CD4-positive, alpha-beta T cell (primary cell): ENCODE measurements around the gene IL11. TPM values are rescaled to one million over a fixed set of nuclear protein-coding genes. Genes with fewer than 3 reads are reported as not detected.
A peak's percentile ranks its signal among the peaks of the same experiment; 100 is the strongest.

ENCODE experiments used
- ATAC-seq: fragments of 200-7000 bp; cut with Tn5 transposase; one replicate; pipeline ENCODE4 v1.10.0; 2022; ENCODE audit warnings: mild to moderate bottlenecking; ENCODE audit not compliant: poor library complexity
- CTCF ChIA-PET: fragments of 350-600 bp; sonication (Branson Sonifier 250); formaldehyde crosslinking; loops from one replicate; lab custom pipeline; 2021; ENCODE audit warnings: antibody characterized with exemption, inconsistent platforms; lab: Charles Lee
- POLR2A ChIA-PET: fragments of 350-600 bp; sonication (Branson Sonifier 250); formaldehyde crosslinking; loops from one replicate; lab custom pipeline; 2021; ENCODE audit warnings: antibody characterized with exemption, inconsistent platforms; lab: Charles Lee
- DNase-seq, 14 experiments: peaks; one replicate each; pipeline ENCODE4 v3.0.0-alpha.2; 2013 to 2020; ENCODE audit warnings: mixed read lengths in 2 of 14
- H3K27ac ChIP-seq, 2 donors: one replicate each; pipeline versions ENCODE4 v1.5.1 to v1.7.0; 2013; ENCODE audit warnings: low read length in 2 of 2, low read depth in 1 of 2, mild to moderate bottlenecking in 1 of 2
- H3K27me3 ChIP-seq, 2 experiments: 1 replicate in 1 of 2; 2 replicates in 1 of 2; pipeline versions ENCODE4 v1.6.1 to v1.7.0; 2013; ENCODE audit warnings: low read length in 2 of 2, control low read depth in 1 of 2, mild to moderate bottlenecking in 1 of 2, moderate library complexity in 1 of 2; ENCODE audit not compliant: insufficient read depth in 2 of 2, control insufficient read depth in 1 of 2
- H3K36me3 ChIP-seq: one replicate; pipeline ENCODE4 v1.6.1; 2013; ENCODE audit warnings: low read length, control low read depth; ENCODE audit not compliant: insufficient read depth
- H3K4me1 ChIP-seq: one replicate; pipeline ENCODE4 v1.6.1; 2013; ENCODE audit warnings: low read length, control low read depth; ENCODE audit not compliant: insufficient read depth
- H3K4me3 ChIP-seq: one replicate; pipeline ENCODE4 v1.5.1; 2013; ENCODE audit warnings: mild to moderate bottlenecking, low read length, moderate library complexity
- H3K9me3 ChIP-seq, 2 experiments: 1 replicate in 1 of 2; 2 replicates in 1 of 2; pipeline versions ENCODE4 v1.6.1 to v1.7.0; 2013; ENCODE audit warnings: low read length in 2 of 2, mild to moderate bottlenecking in 2 of 2, control low read depth in 1 of 2, moderate library complexity in 1 of 2; ENCODE audit not compliant: control insufficient read depth in 1 of 2, insufficient read depth in 1 of 2
- H3K27ac Mint-ChIP-seq: one replicate; pipeline ENCODE4 v1.8.0; 2020; ENCODE audit warnings: mixed read lengths
- H3K27me3 Mint-ChIP-seq: one replicate; pipeline ENCODE4 v1.8.0; 2021; ENCODE audit warnings: mixed read lengths
- H3K36me3 Mint-ChIP-seq: one replicate; pipeline ENCODE4 v1.8.0; 2021; ENCODE audit warnings: low read depth, mixed read lengths
- H3K4me1 Mint-ChIP-seq: one replicate; pipeline ENCODE4 v1.8.0; 2021; ENCODE audit warnings: low read depth, mixed read lengths
- H3K4me3 Mint-ChIP-seq: one replicate; pipeline ENCODE4 v1.8.0; 2020; ENCODE audit warnings: mild to moderate bottlenecking, mixed read lengths
- H3K9me3 Mint-ChIP-seq: one replicate; pipeline ENCODE4 v1.8.0; 2020; ENCODE audit warnings: mixed read lengths
- intact Hi-C, 2 experiments: fragments of 100-400 bp; cut with DNase I in 1 of 2; cut with micrococcal nuclease in 1 of 2; formaldehyde crosslinking; loops; one replicate each; pipeline versions ENCODE4 v1.15.1 to v1.9.0; 2023 to 2025; cut with DNase I, micrococcal nuclease
- total RNA-seq, 174 experiments: library from RNA in 2 of 174; stranded (reverse) in 2 of 174; gene quantifications; one replicate each; pipeline ENCODE4 v1.2.3 and lab custom pipeline; 2021 to 2026
- TF ChIP-seq, protein P1 (sequence below): fragments of 200-600 bp; IDR thresholded peaks from one replicate; pipeline ENCODE4 v1.8.0; 2022; ENCODE audit warnings: antibody characterized with exemption, mild to moderate bottlenecking

Gene IL11
- total RNA-seq, 2 experiments from 2014 or later, result 0.22 to 0.92 TPM

DNA sequence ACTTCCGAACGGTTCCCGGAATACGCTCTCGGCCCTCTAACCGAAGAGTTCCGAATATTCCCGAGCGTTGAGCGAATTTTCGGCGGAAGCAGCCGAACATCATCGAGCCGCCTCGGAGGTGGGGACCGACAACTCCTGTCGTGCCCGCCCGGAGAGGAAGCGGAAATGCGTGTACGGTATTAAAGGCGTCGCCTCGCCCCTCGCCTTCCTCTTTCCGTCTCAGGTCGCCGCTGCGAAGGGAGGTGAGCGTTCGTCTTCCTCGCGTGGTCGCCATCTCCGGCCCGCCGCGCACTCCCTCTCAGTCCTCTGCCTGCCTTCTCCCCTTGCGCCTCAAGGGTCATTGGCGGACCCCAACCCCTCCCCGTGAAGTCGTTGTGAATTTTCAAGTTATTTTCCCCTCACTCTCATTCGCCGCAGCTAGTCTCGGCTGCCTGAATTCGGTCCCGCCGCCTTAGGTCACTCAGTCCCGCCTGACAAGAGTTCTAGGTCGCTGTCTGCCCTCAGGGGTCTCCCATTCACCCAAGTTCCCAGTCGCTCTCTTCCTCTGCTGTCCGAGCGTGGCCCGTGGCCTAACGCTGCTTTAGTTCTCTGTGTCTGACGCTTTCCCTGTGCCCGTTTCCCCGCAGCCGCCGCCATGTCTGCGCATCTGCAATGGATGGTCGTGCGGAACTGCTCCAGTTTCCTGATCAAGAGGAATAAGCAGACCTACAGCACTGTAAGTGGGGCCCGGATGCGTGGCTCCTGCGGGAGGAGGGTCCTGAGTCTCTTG, 15.6 kb upstream of the IL11 start, which contains the start of gene RPL28:
Gene RPL28 (plus strand): TSS at position 209 of the 769 bp plus-strand sequence. CDS start 426 bp downstream, at position 635.
- peak within 1 kb of the TSS; percentile 100 for H3K4me3 Mint-ChIP-seq
- intact Hi-C loops, result loop anchor here (1.0 to 5.0 kb wide), 7 partner anchors 20 to 256 kb away; partner anchors contain the start of genes KMT5C (in 2 of the 2), COX6B2 (in 1 of the 2), ISOC2 (in 1 of the 2) and PPP6R1 (in 1 of the 2)

DNA sequence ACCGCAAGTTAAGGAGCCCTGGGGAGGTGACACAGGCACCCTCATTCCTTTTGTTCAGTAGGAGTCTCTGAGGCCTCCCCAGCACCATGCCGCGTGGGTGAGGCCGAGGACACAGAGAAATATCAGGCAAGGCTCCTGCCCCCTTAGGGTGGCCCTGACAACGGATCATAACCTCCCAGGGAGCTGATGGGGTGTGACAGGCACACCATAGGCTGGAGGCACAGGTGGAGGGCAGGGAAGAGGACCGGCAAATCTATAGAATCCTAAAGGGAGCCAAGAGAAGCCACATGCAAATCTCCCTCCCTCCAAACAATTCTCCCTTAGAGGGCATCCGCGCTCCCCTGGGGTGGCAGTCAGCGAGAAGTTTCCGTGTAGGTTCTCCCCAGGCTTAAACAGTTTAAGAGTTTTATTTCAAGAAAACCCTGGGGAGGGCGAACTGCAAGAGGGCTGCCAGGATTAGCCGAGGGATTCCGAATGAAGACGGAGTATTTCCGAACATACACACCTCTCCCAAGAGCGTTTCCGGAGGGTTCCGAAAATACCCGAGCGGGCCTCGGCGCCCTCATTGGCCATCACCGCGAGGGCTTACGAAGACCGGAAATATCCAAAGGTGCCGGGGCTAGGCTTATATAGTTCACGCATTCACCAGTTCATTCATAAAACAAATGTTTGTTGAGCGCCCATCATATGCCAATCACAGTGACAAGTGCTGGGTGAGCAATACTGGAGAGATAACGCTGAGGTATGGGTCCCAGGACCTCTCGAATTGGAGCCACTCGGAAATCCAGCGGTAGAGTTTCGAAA, 14.9 kb upstream of the IL11 start:
- ChIA-PET CTCF (interaction anchor here (1.3 to 2.7 kb wide), 6 partner anchors 46 to 131 kb away, joined by 4 to 31 read pairs (median 7); partner anchors contain the start of genes HSPBP1 and KMT5C), POLR2A (interaction anchor here (0.8 to 5.4 kb wide), 14 partner anchors 15 to 269 kb away, joined by 3 to 45 read pairs (median 7); partner anchors contain the start of genes HSPBP1, KMT5C, PPP6R1 and SYT5)
- DNase-seq (peak; percentile 91 to 98 (median 96)), ATAC-seq (peak; percentile 78)
- Mint-ChIP-seq H3K27ac (peak overlapping the region; percentile 97), H3K9me3 (no peaks in the 10 kb centered on the region), H3K27me3 (no peaks in the 10 kb centered on the region), H3K36me3 (peaks cover 50% of the 10 kb centered on the region), H3K4me1 (peaks cover 76% of the 10 kb centered on the region), H3K4me3 (peak overlapping the region; percentile 100)
- H3K27ac ChIP-seq, result peak overlapping the region; percentile 72 to 96
- TF ChIP-seq, protein P1, sequence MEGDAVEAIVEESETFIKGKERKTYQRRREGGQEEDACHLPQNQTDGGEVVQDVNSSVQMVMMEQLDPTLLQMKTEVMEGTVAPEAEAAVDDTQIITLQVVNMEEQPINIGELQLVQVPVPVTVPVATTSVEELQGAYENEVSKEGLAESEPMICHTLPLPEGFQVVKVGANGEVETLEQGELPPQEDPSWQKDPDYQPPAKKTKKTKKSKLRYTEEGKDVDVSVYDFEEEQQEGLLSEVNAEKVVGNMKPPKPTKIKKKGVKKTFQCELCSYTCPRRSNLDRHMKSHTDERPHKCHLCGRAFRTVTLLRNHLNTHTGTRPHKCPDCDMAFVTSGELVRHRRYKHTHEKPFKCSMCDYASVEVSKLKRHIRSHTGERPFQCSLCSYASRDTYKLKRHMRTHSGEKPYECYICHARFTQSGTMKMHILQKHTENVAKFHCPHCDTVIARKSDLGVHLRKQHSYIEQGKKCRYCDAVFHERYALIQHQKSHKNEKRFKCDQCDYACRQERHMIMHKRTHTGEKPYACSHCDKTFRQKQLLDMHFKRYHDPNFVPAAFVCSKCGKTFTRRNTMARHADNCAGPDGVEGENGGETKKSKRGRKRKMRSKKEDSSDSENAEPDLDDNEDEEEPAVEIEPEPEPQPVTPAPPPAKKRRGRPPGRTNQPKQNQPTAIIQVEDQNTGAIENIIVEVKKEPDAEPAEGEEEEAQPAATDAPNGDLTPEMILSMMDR, result no peak
- H3K4me1 ChIP-seq, result peaks cover 67% of the 10 kb centered on the region
- no peaks in the 10 kb centered on the region for H3K27me3 ChIP-seq
- intact Hi-C loops, result loop anchor here (1.0 to 5.0 kb wide), 6 partner anchors 24 to 257 kb away; partner anchors contain the start of genes KMT5C (in 2 of the 2), COX6B2 (in 1 of the 2), PPP6R1 (in 1 of the 2) and ZNF580 (in 1 of the 2)
- no peaks in the 10 kb centered on the region for H3K9me3 ChIP-seq
- peaks cover 35% of the 10 kb centered on the region for H3K36me3 ChIP-seq
- H3K4me3 ChIP-seq, result peak overlapping the region; percentile 99

More for the DNA sequence above, 15.6 kb upstream of the IL11 start, which contains the start of gene RPL28:
- DNase-seq (peak; percentile 96 to 99 (median 98)), ATAC-seq (peak; percentile 78)
- H3K4me1 ChIP-seq, result peaks cover 73% of the 10 kb centered on the region
- peaks cover 42% of the 10 kb centered on the region for H3K36me3 ChIP-seq
- Mint-ChIP-seq H3K36me3 (peaks cover 57% of the 10 kb centered on the region), H3K9me3 (no peaks in the 10 kb centered on the region), H3K27ac (peak within 1 kb of the TSS; percentile 97), H3K27me3 (no peaks in the 10 kb centered on the region), H3K4me1 (peaks cover 82% of the 10 kb centered on the region)
- CTCF ChIA-PET, result no interaction called here
- H3K9me3 ChIP-seq, result no peaks in the 10 kb centered on the region
- TF ChIP-seq, protein P1, result no peak
- peak within 1 kb of the TSS; percentile 99 for H3K4me3 ChIP-seq
- no peaks in the 10 kb centered on the region for H3K27me3 ChIP-seq
- H3K27ac ChIP-seq, result peak within 1 kb of the TSS; percentile 72 to 96
- POLR2A ChIA-PET, result interaction anchor here (1.6 to 5.4 kb wide), 5 partner anchors 14 to 126 kb away, joined by 4 to 45 read pairs (median 10); partner anchors contain the start of genes KMT5C, PPP6R1 and UBE2S
